ENCODE measurements around the gene TFDP1. TPM values are rescaled to one million over a fixed set of nuclear protein-coding genes. Genes with fewer than 3 reads are reported as not detected.

Gene TFDP1
- total and polyA plus RNA-seq, 5 donors from 2014 or later = 31.1 to 64.3 (median 39.8) TPM

DNA sequence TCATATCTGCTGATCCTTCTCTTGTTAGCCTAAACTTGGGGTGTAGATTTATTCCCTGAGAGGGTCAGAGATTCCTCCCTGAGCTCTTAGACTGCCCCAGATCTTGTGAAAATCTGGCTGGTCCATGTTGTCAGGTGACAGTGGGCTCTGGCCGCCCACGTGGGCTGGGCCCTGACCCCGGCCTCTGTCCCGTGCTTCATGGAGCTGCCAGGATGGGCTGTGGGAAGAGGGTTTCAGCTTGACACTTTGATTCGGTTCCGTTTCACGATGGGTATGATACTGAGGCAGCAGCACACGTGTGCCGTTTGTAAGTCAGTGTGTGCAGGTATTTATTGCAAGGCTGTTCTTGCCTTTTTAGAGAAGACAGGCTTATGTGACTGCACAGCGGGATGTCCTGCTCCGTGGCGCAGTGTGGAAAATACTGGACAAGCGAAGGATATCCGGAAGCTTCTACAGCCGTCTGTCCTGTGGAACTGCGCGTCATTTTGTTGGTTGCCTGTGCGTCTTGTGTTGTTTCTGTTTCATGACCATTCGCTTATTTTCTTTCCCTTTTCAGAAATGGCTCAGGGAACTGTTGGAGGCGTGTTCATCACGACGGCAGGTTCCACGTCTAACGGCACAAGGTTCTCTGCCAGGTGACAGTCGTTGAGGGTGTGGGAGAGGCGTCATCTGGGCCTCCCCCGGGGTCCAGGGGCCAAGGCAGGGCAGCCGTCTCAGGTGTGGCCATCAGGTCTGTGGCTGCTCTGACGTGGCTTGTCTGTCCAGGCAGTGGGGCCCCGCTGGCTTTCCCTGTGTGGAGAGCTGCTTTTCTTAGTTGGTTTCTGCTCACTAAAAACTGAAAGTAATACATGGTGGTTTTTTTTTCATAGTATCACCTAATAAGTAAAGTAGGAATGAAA, 53.0 kb downstream of the TFDP1 start:
- no peak for ATAC-seq (ENCODE audit: low read depth in 2 of 2)
- Histone ChIP-seq H3K9me3 (ENCODE audit: control insufficient read depth in 2 of 2, low read length in 2 of 2) (no peaks in the 10 kb centered on the region), H3K27ac (ENCODE audit: insufficient read depth, low read length, poor library complexity, severe bottlenecking) (no peak overlapping the region), H3K4me3 (ENCODE audit: low read depth, low read length) (no peak overlapping the region), H3K27me3 (ENCODE audit: control insufficient read depth, insufficient read depth, low read length) (no peaks in the 10 kb centered on the region), H3K4me1 (ENCODE audit: control insufficient read depth, insufficient read depth, low read length, poor library complexity, severe bottlenecking) (no peaks in the 10 kb centered on the region), H3K36me3 (ENCODE audit: control insufficient read depth, insufficient read depth, low read length) (peaks cover 59% of the 10 kb centered on the region)
- Mint-ChIP-seq H3K4me1 (peaks cover 0 to 12% (median under 1%) of the 10 kb centered on the region in 4 donors), H3K27me3 (no peaks in the 10 kb centered on the region), H3K9me3 (peaks cover 0 to 1% (median 0%) of the 10 kb centered on the region in 7 donors), H3K27ac (no peak overlapping the region), H3K36me3 (peaks cover 52% of the 10 kb centered on the region), H3K4me3 (no peak overlapping the region)
- no peak for DNase-seq

DNA sequence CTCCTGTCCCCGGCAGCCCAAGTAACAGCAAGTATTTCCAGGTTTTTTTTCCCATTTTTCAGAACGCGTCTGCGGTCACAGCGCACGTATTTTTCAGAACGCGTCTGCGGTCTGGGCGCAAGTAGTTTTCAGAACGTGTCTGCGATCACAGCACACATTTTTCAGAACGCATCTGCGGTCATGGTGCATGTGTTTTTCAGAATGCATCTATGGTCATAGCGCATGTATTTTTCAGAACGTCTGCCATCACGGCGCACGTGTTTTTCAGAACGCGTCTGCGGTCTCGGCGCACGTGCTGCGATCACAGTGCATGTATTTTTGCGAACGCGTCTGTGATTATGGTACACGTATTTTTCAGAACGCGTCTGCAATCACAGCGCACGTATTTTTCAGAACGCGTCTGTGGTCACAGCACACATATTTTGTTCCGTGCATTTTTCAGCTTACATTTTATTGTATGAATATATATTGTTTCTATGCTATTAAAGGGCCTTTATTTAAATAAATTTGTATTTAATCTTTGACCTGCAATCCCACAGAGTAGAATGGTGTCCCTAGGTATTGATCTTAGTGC, 53.7 kb downstream of the TFDP1 start:
- H3K9me3 Mint-ChIP-seq = peaks cover 0 to 3% (median 0%) of the 10 kb centered on the region in 7 donors
- no peak overlapping the region for H3K27ac ChIP-seq (ENCODE audit: insufficient read depth, low read length, poor library complexity, severe bottlenecking)
- H3K27me3 ChIP-seq (ENCODE audit: control insufficient read depth, insufficient read depth, low read length) = no peaks in the 10 kb centered on the region
- H3K4me1 Mint-ChIP-seq = peaks cover 0 to 12% (median under 1%) of the 10 kb centered on the region in 4 donors
- H3K27me3 Mint-ChIP-seq = no peaks in the 10 kb centered on the region
- no peak for ATAC-seq (ENCODE audit: low read depth in 2 of 2)
- H3K36me3 ChIP-seq (ENCODE audit: control insufficient read depth, insufficient read depth, low read length) = peaks cover 58% of the 10 kb centered on the region
- peaks cover 54% of the 10 kb centered on the region for H3K36me3 Mint-ChIP-seq
- H3K9me3 ChIP-seq (ENCODE audit: control insufficient read depth in 2 of 2, low read length in 2 of 2) = no peaks in the 10 kb centered on the region
- no peak overlapping the region for H3K4me3 ChIP-seq (ENCODE audit: low read depth, low read length)
- no peaks in the 10 kb centered on the region for H3K4me1 ChIP-seq (ENCODE audit: control insufficient read depth, insufficient read depth, low read length, poor library complexity, severe bottlenecking)
- H3K27ac Mint-ChIP-seq = no peak overlapping the region
- no peak overlapping the region for H3K4me3 Mint-ChIP-seq
- DNase-seq = no peak

DNA sequence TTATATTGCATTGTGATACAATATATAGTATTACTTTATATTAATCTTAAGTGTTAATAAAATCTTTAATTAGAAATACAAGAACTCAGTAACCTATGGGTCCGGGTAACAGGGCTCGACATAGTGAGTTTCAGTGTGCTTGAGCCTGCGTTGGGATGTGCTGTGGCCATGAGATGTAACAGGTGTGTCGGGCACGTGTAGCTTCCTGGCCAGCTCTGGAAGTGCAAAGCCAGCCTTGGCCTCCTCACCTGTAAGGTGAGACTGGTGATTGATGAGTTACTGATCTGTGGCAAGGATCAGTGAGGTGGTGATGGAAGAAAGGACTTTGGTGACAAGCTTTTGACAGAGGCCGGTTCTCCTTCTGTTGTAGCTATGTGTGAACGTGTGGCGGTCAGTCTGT, 54.3 kb downstream of the TFDP1 start:
- DNase-seq = no peak
- Histone ChIP-seq H3K27ac (ENCODE audit: insufficient read depth, low read length, poor library complexity, severe bottlenecking) (no peak overlapping the region), H3K36me3 (ENCODE audit: control insufficient read depth, insufficient read depth, low read length) (peaks cover 53% of the 10 kb centered on the region)

DNA sequence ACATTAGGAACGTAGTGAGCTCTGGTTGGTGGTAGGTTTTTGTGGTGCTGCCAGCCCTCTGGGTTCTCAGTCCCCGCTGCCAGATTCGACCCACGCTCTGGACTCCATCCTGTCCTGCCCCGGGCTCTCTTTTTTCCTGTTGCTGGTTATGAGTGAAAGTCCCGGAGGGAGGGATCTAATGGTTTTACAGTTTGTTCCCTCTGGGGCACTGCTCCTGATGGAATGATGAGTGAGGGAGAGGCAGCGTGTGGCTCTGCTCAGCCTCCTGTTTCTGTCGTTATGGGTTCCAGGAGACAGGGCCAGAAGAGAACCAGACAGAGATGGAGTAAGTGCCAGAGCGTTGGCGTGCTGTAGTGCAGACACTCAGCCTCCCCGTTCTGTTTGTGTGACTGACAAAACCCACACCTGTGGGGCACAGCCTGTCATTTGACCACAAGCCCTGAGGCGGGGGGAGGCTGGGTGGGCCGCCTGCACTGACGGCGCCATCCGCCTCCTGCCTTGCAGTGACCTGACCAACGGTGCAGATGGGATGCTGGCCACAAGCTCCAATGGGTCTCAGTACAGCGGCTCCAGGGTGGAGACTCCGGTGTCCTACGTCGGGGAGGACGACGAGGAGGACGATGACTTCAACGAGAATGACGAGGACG, 55.2 kb downstream of the TFDP1 start:
- DNase-seq (no peak), ATAC-seq (ENCODE audit: low read depth in 2 of 2) (no peak)
- Histone ChIP-seq H3K4me1 (ENCODE audit: control insufficient read depth, insufficient read depth, low read length, poor library complexity, severe bottlenecking) (no peaks in the 10 kb centered on the region), H3K27me3 (ENCODE audit: control insufficient read depth, insufficient read depth, low read length) (no peaks in the 10 kb centered on the region), H3K36me3 (ENCODE audit: control insufficient read depth, insufficient read depth, low read length) (peaks cover 45% of the 10 kb centered on the region), H3K9me3 (ENCODE audit: control insufficient read depth in 2 of 2, low read length in 2 of 2) (no peaks in the 10 kb centered on the region), H3K27ac (ENCODE audit: insufficient read depth, low read length, poor library complexity, severe bottlenecking) (no peak overlapping the region), H3K4me3 (ENCODE audit: low read depth, low read length) (no peak overlapping the region)
- Mint-ChIP-seq H3K9me3 (peaks cover 0 to 3% (median 0%) of the 10 kb centered on the region in 7 donors), H3K36me3 (peaks cover 44% of the 10 kb centered on the region), H3K4me3 (no peak overlapping the region), H3K4me1 (peaks cover 0 to 2% (median 0%) of the 10 kb centered on the region in 4 donors), H3K27ac (no peak overlapping the region), H3K27me3 (no peaks in the 10 kb centered on the region)

More for the DNA sequence above, 54.3 kb downstream of the TFDP1 start:
- Histone ChIP-seq H3K9me3 (ENCODE audit: control insufficient read depth in 2 of 2, low read length in 2 of 2) (no peaks in the 10 kb centered on the region), H3K4me3 (ENCODE audit: low read depth, low read length) (no peak overlapping the region), H3K27me3 (ENCODE audit: control insufficient read depth, insufficient read depth, low read length) (no peaks in the 10 kb centered on the region), H3K4me1 (ENCODE audit: control insufficient read depth, insufficient read depth, low read length, poor library complexity, severe bottlenecking) (no peaks in the 10 kb centered on the region)
- Mint-ChIP-seq H3K4me1 (peaks cover 0 to 11% (median under 1%) of the 10 kb centered on the region in 4 donors), H3K36me3 (peaks cover 52% of the 10 kb centered on the region), H3K4me3 (no peak overlapping the region), H3K27ac (no peak overlapping the region), H3K27me3 (no peaks in the 10 kb centered on the region), H3K9me3 (peaks cover 0 to 3% (median 0%) of the 10 kb centered on the region in 7 donors)
- ATAC-seq (ENCODE audit: low read depth in 2 of 2) = no peak

DNA sequence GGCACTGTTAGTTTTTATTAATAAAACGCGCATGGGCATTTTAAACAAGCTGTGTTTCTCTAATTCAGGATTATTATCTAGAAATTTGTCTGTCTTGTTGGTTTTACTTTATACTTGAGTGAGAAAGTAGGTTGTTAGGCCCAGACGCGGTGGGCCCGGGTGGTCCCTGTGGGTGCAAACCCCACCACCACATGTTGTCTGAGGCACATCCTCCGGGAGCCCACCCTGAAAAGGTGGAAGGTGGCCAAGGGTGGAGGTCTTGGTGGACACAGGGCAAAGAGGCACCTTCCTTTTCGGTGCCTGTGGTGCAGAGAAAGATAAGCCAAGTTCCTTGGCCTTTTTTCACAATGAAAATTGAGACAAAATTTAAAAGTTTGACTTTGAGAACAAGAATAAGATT, 56.9 kb downstream of the TFDP1 start:
- H3K36me3 ChIP-seq (ENCODE audit: control insufficient read depth, insufficient read depth, low read length) = peaks cover 28% of the 10 kb centered on the region
- H3K27ac ChIP-seq (ENCODE audit: insufficient read depth, low read length, poor library complexity, severe bottlenecking) = no peak overlapping the region
- ATAC-seq (ENCODE audit: low read depth in 2 of 2) (no peak), DNase-seq (no peak)
- Mint-ChIP-seq H3K4me1 (peaks cover 0 to 2% (median 1%) of the 10 kb centered on the region in 4 donors), H3K4me3 (no peak overlapping the region), H3K27me3 (no peaks in the 10 kb centered on the region), H3K36me3 (peaks cover 40% of the 10 kb centered on the region), H3K27ac (no peak overlapping the region), H3K9me3 (peaks cover 0 to 4% (median 0%) of the 10 kb centered on the region in 7 donors)
- H3K9me3 ChIP-seq (ENCODE audit: control insufficient read depth in 2 of 2, low read length in 2 of 2) = no peaks in the 10 kb centered on the region
- H3K27me3 ChIP-seq (ENCODE audit: control insufficient read depth, insufficient read depth, low read length) = no peaks in the 10 kb centered on the region
- H3K4me3 ChIP-seq (ENCODE audit: low read depth, low read length) = no peak overlapping the region
- H3K4me1 ChIP-seq (ENCODE audit: control insufficient read depth, insufficient read depth, low read length, poor library complexity, severe bottlenecking) = no peaks in the 10 kb centered on the region

DNA sequence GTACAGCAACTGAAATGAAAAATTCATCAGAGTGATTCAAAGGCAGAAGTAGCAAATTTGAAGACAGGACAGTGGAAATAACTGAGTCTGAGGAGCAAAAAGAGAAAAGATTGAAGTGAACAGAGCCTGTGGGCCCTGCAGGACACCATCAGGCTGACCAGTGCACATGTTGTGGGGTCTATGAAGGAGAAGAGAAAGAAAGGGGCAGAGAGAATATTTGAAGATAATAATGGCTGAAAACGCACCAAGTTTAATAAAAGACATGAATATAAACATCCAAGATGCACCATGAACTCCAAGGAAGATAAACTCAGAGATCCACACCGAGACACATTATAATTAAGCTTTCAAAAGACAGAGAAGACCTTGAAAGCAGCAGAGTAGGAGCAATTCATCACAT, 58.0 kb downstream of the TFDP1 start:
- H3K27me3 Mint-ChIP-seq = no peaks in the 10 kb centered on the region
- peaks cover 18% of the 10 kb centered on the region for H3K36me3 ChIP-seq (ENCODE audit: control insufficient read depth, insufficient read depth, low read length)
- H3K9me3 Mint-ChIP-seq = peaks cover 0 to 7% (median 0%) of the 10 kb centered on the region in 7 donors
- H3K36me3 Mint-ChIP-seq = peaks cover 31% of the 10 kb centered on the region
- H3K4me3 Mint-ChIP-seq = no peak overlapping the region
- no peaks in the 10 kb centered on the region for H3K27me3 ChIP-seq (ENCODE audit: control insufficient read depth, insufficient read depth, low read length)
- peak overlapping the region in 1 of 3 donors; percentile 7 for H3K27ac Mint-ChIP-seq
- no peak for DNase-seq
- H3K9me3 ChIP-seq (ENCODE audit: control insufficient read depth in 2 of 2, low read length in 2 of 2) = no peaks in the 10 kb centered on the region
- no peaks in the 10 kb centered on the region for H3K4me1 ChIP-seq (ENCODE audit: control insufficient read depth, insufficient read depth, low read length, poor library complexity, severe bottlenecking)
- H3K4me3 ChIP-seq (ENCODE audit: low read depth, low read length) = no peak overlapping the region
- peaks cover 0 to 7% (median 3%) of the 10 kb centered on the region in 4 donors for H3K4me1 Mint-ChIP-seq
- no peak overlapping the region for H3K27ac ChIP-seq (ENCODE audit: insufficient read depth, low read length, poor library complexity, severe bottlenecking)
- ATAC-seq (ENCODE audit: low read depth in 2 of 2) = no peak

DNA sequence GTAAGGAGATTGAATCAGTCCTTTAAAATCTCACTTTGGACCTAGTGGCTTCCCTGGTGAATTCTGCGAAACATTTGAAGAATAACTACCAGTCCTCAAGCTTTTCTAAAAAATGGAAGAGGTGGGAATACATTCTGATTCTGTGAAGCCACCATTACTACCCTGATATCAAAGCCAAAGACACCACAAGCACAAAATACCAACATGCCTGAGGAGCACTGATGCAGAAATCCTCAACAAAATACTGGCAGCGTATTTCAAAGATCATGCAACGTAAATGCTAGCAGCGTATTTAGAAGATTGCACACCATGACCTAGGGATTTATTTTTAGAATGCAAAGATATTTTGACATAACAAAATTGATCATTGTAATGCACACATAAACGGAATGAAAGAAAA, 59.0 kb downstream of the TFDP1 start:
- H3K27me3 ChIP-seq (ENCODE audit: control insufficient read depth, insufficient read depth, low read length) = no peaks in the 10 kb centered on the region
- H3K36me3 ChIP-seq (ENCODE audit: control insufficient read depth, insufficient read depth, low read length) = peaks cover 9% of the 10 kb centered on the region
- H3K27ac ChIP-seq (ENCODE audit: insufficient read depth, low read length, poor library complexity, severe bottlenecking) = no peak overlapping the region
- no peak overlapping the region for H3K4me3 Mint-ChIP-seq
- H3K4me3 ChIP-seq (ENCODE audit: low read depth, low read length) = no peak overlapping the region
- peaks cover 0 to 7% (median 3%) of the 10 kb centered on the region in 4 donors for H3K4me1 Mint-ChIP-seq
- no peak overlapping the region for H3K27ac Mint-ChIP-seq
- no peaks in the 10 kb centered on the region for H3K9me3 ChIP-seq (ENCODE audit: control insufficient read depth in 2 of 2, low read length in 2 of 2)
- H3K4me1 ChIP-seq (ENCODE audit: control insufficient read depth, insufficient read depth, low read length, poor library complexity, severe bottlenecking) = no peaks in the 10 kb centered on the region
- no peak for DNase-seq
- ATAC-seq (ENCODE audit: low read depth in 2 of 2) = no peak
- peaks cover 0 to 7% (median 0%) of the 10 kb centered on the region in 7 donors for H3K9me3 Mint-ChIP-seq
- H3K27me3 Mint-ChIP-seq = no peaks in the 10 kb centered on the region
- peaks cover 24% of the 10 kb centered on the region for H3K36me3 Mint-ChIP-seq

Data from CD4-positive, CD25-positive, alpha-beta regulatory T cell (primary cell).